Measurements from ENCODE around the gene FANCC. TPM values are rescaled to one million over a fixed set of nuclear protein-coding genes. Genes with fewer than 3 reads are reported as not detected.

FANCC gene
- total and polyA plus RNA-seq, 2 of the 8 experiments (the other 6 are each of a cell fraction or from before 2014, with no cell fraction given): 7.8 to 15.2 TPM

DNA sequence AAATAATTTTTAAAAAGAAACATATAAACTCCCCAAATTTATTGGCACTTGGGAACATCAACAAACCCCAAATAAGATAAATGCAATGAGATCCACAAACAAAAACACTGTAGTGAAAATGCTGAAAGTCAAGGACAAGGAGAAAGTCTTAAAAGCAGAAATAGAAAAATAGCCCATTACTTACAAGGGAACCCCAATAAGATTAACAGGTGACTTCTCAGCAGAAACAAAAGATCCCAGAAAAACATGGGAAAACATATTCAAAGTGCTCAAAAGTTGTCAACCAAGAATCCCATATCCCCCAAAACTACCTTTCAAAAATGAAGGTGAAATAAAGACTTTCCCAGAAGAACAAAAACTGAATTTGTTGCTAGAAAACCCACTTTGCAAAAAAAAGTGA, 40.0 kb downstream of the FANCC start:
- CTCF ChIA-PET (ENCODE audit: partially characterized antibody): interaction anchor here (1.9 kb wide), 1 partner anchor 12 kb away, joined by 5 read pairs; no protein-coding TSS in a partner anchor
- no peaks in the 10 kb centered on the region for H3K79me1 ChIP-seq (ENCODE audit: low read depth, low read length)
- H3K4ac ChIP-seq (replicated peaks; ENCODE audit: insufficient read length, low read depth, low read length): no peak overlapping the region
- no peak overlapping the region for H2BK120ac ChIP-seq (replicated peaks; ENCODE audit: low read depth, low read length)
- no peak overlapping the region for H3K14ac ChIP-seq (ENCODE audit: insufficient read length)
- no peak overlapping the region for H2BK20ac ChIP-seq (ENCODE audit: low read length)
- no peaks in the 10 kb centered on the region for H3K4me1 ChIP-seq (replicated peaks in 1 of 4; ENCODE audit: control insufficient read depth in 3 of 4, insufficient read depth in 4 of 4, low read length in 3 of 4)
- H3K36me3 ChIP-seq (ENCODE audit: control insufficient read depth in 2 of 4, insufficient read depth in 4 of 4, low read length in 3 of 4): no peaks in the 10 kb centered on the region; a peak in 1 of 8 replicates
- no peak overlapping the region for H2AK5ac ChIP-seq (ENCODE audit: low read depth, low read length)
- no peak overlapping the region for H3K56ac ChIP-seq (replicated peaks; ENCODE audit: insufficient read length, low read depth, low read length)
- no peak overlapping the region for H3K23ac ChIP-seq (ENCODE audit: insufficient read length)
- H3K79me2 ChIP-seq (ENCODE audit: control insufficient read depth in 1 of 2, insufficient read depth in 2 of 2, low read length in 2 of 2): peaks cover 0 to 10% of the 10 kb centered on the region in 2 experiments; a peak in 1 of 4 replicates
- H4K5ac ChIP-seq (ENCODE audit: insufficient read length, low read depth, low read length): no peak overlapping the region
- no peak overlapping the region for H2BK12ac ChIP-seq (ENCODE audit: low read depth, low read length)
- no peak overlapping the region for H2BK15ac ChIP-seq (ENCODE audit: low read length)
- no peak overlapping the region for H4K8ac ChIP-seq (ENCODE audit: extremely low read depth, insufficient read depth, low read length)
- no peaks in the 10 kb centered on the region for H3K27me3 ChIP-seq (replicated peaks in 1 of 4; ENCODE audit: control insufficient read depth in 3 of 4, extremely low read depth in 1 of 4, insufficient read depth in 3 of 4, low read length in 3 of 4)
- H2AFZ ChIP-seq (ENCODE audit: low read length): no peak overlapping the region
- no peak overlapping the region for H3K9ac ChIP-seq (replicated peaks in 1 of 4; ENCODE audit: extremely low read depth in 1 of 4, low read depth in 3 of 4, low read length in 3 of 4)
- no peak overlapping the region for H3K4me2 ChIP-seq (ENCODE audit: insufficient read depth in 1 of 2, low read depth in 2 of 2, low read length in 2 of 2)
- DNase-seq (ENCODE audit: low read depth in 1 of 2, low spot score in 2 of 2) (no peak), FAIRE-seq (no peak)
- no peaks in the 10 kb centered on the region; a peak in 1 of 4 replicates for H3K9me3 ChIP-seq (ENCODE audit: insufficient read depth in 2 of 2, low read depth in 1 of 2, low read length in 1 of 2)
- no peaks in the 10 kb centered on the region for H3K23me2 ChIP-seq (ENCODE audit: low read depth, low read length)
- TF ChIP-seq JUN (IDR thresholded peaks at IDR 0.05; ENCODE audit: low read depth, low read length): no peak
- no peak for TF ChIP-seq POU5F1 (IDR thresholded peaks at IDR 0.05; ENCODE audit: low read depth, low read length)
- no peak for TF ChIP-seq ZNF274 (IDR thresholded peaks at IDR 0.05; ENCODE audit: borderline replicate concordance, extremely low read depth, low read length)
- TF ChIP-seq CTBP2 (IDR thresholded peaks at IDR 0.05; ENCODE audit: borderline replicate concordance, insufficient read depth, insufficient read length, low read length): no peak
- no peak for TF ChIP-seq SIRT6 (IDR thresholded peaks at IDR 0.05; ENCODE audit: low read length)
- no peak for TF ChIP-seq YY1 (IDR thresholded peaks at IDR 0.05; ENCODE audit: low read depth, low read length)
- TF ChIP-seq ASH2L (IDR thresholded peaks at IDR 0.05; ENCODE audit: low read length): no peak
- TF ChIP-seq KDM5A (IDR thresholded peaks at IDR 0.05; ENCODE audit: low read length): no peak
- TF ChIP-seq SRF (IDR thresholded peaks at IDR 0.05; ENCODE audit: low read depth, low read length): no peak
- TF ChIP-seq, protein P1, sequence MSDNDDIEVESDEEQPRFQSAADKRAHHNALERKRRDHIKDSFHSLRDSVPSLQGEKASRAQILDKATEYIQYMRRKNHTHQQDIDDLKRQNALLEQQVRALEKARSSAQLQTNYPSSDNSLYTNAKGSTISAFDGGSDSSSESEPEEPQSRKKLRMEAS (IDR thresholded peaks at IDR 0.05): no peak
- TF ChIP-seq BRCA1 (IDR thresholded peaks at IDR 0.05; ENCODE audit: low read depth, low read length): no peak
- no peak for TF ChIP-seq RXRA (IDR thresholded peaks at IDR 0.05; ENCODE audit: insufficient read depth, low read depth, low read length)
- no peak for TF ChIP-seq TAF1 (IDR thresholded peaks at IDR 0.05; ENCODE audit: low read depth, low read length)
- no peak for TF ChIP-seq CREB1 (IDR thresholded peaks at IDR 0.05)
- no peak for TF ChIP-seq EGR1 (IDR thresholded peaks at IDR 0.05; ENCODE audit: borderline replicate concordance, low read depth, low read length)
- no peak for TF ChIP-seq TCF12 (IDR thresholded peaks at IDR 0.05; ENCODE audit: low read depth, low read length)
- TF ChIP-seq SAP30 (IDR thresholded peaks at IDR 0.05; ENCODE audit: insufficient read depth, insufficient replicate concordance, low read length): no peak
- H2BK5ac ChIP-seq (ENCODE audit: low read depth, low read length): no peak overlapping the region
- POLR2A ChIA-PET (ENCODE audit: partially characterized antibody): no interaction called here
- no peak overlapping the region for H3K18ac ChIP-seq (ENCODE audit: extremely low read depth, low read length)
- no peak overlapping the region for H3K4me3 ChIP-seq (ENCODE audit: extremely low read depth in 1 of 4, insufficient read depth in 2 of 4, low read depth in 3 of 4, low read length in 4 of 4)
- no peaks in the 10 kb centered on the region for H4K20me1 ChIP-seq (replicated peaks in 1 of 2; ENCODE audit: control insufficient read depth in 1 of 2, insufficient read depth in 2 of 2, low read length in 2 of 2)
- H3K27ac ChIP-seq (ENCODE audit: low read depth, low read length): no peak overlapping the region
- no peak overlapping the region for H4K91ac ChIP-seq (replicated peaks; ENCODE audit: insufficient read length, low read length)
